Liver (tissue), 9 donors: ENCODE data around the gene UBL3. TPM values are rescaled to one million over a fixed set of nuclear protein-coding genes. Genes with fewer than 3 reads are reported as not detected.

Experiments used
- DNase-seq: peaks from one replicate; pipeline ENCODE4 v3.0.0-alpha.2; 2017; ENCODE audit warnings: low spot score
- H3K27ac ChIP-seq, 2 donors: one replicate each; pipeline ENCODE4 v1.7.0; 2013; ENCODE audit warnings: inconsistent platforms in 2 of 2, low read length in 2 of 2, control low read depth in 1 of 2, low read depth in 1 of 2, mild to moderate bottlenecking in 1 of 2
- H3K27me3 ChIP-seq, 4 donors: one replicate each; pipeline versions ENCODE4 v1.6.1 to v1.7.0; 2013; ENCODE audit warnings: low read length in 3 of 4, inconsistent platforms in 1 of 4, mild to moderate bottlenecking in 1 of 4, moderate library complexity in 1 of 4; ENCODE audit not compliant: control insufficient read depth in 4 of 4, insufficient read depth in 4 of 4
- H3K36me3 ChIP-seq, 4 donors: one replicate each; pipeline versions ENCODE4 v1.6.1 to v1.7.0; 2013; ENCODE audit warnings: low read length in 3 of 4, mild to moderate bottlenecking in 3 of 4, low read depth in 1 of 4, moderate library complexity in 1 of 4; ENCODE audit not compliant: control insufficient read depth in 4 of 4, insufficient read depth in 3 of 4
- H3K4me1 ChIP-seq, 4 donors: one replicate each; pipeline versions ENCODE4 v1.6.1 to v1.7.0; 2013; ENCODE audit warnings: low read length in 3 of 4, mild to moderate bottlenecking in 3 of 4, moderate library complexity in 1 of 4; ENCODE audit not compliant: control insufficient read depth in 4 of 4, insufficient read depth in 4 of 4
- H3K4me3 ChIP-seq, 3 donors: one replicate each; pipeline versions ENCODE4 v1.6.1 to v1.7.0; 2013; ENCODE audit warnings: low read length in 3 of 3, control low read depth in 1 of 3, low read depth in 1 of 3, mild to moderate bottlenecking in 1 of 3
- H3K9ac ChIP-seq, 2 donors: one replicate each; pipeline ENCODE4 v1.7.0; 2013; ENCODE audit warnings: low read length in 2 of 2, mild to moderate bottlenecking in 2 of 2, moderate library complexity in 2 of 2, control low read depth in 1 of 2, low read depth in 1 of 2
- H3K9me3 ChIP-seq, 4 donors: one replicate each; pipeline versions ENCODE4 v1.6.1 to v1.7.0; 2013; ENCODE audit warnings: low read length in 3 of 4; ENCODE audit not compliant: control insufficient read depth in 4 of 4
- ATF3 ChIP-seq: IDR thresholded peaks from 2 replicates; pipeline ENCODE4 v1.6.1; 2016; ENCODE audit warnings: antibody characterized with exemption
- CTCF ChIP-seq: fragments of 150-350 bp; IDR thresholded peaks from 2 replicates; pipeline ENCODE4 v1.5.1; 2017; ENCODE audit warnings: improper control_type of control experiment, low read depth, low read length; ENCODE audit not compliant: missing input control
- EGR1 ChIP-seq, 2 donors: IDR thresholded peaks; 2 replicates each; pipeline ENCODE4 v1.6.1; 2016 to 2018; ENCODE audit warnings: antibody characterized with exemption in 2 of 2, low read depth in 2 of 2
- FOXA1 ChIP-seq: IDR thresholded peaks from 2 replicates; pipeline ENCODE4 v1.6.1; 2016; ENCODE audit warnings: antibody characterized with exemption
- FOXA2 ChIP-seq: IDR thresholded peaks from 2 replicates; pipeline ENCODE4 v1.6.1; 2016; ENCODE audit warnings: antibody characterized with exemption
- GABPA ChIP-seq, 2 donors: IDR thresholded peaks in 1 of 2; conservative IDR thresholded peaks in 1 of 2; 2 replicates each; pipeline ENCODE4 v1.6.1; 2016; ENCODE audit warnings: antibody characterized with exemption in 2 of 2, mild to moderate bottlenecking in 1 of 2, moderate library complexity in 1 of 2
- HNF4A ChIP-seq, 2 donors: conservative IDR thresholded peaks; 2 replicates each; pipeline ENCODE4 v1.6.1; 2016; ENCODE audit warnings: antibody characterized with exemption in 2 of 2, mild to moderate bottlenecking in 2 of 2
- HNF4G ChIP-seq: IDR thresholded peaks from 2 replicates; pipeline ENCODE4 v1.6.1; 2016; ENCODE audit warnings: antibody characterized with exemption
- JUND ChIP-seq, 2 donors: IDR thresholded peaks; 2 replicates each; pipeline ENCODE4 v1.6.1; 2016; ENCODE audit warnings: antibody characterized with exemption in 2 of 2
- MAX ChIP-seq: IDR thresholded peaks from 2 replicates; pipeline ENCODE4 v1.6.1; 2016; ENCODE audit warnings: antibody characterized with exemption
- RAD21 ChIP-seq, 2 donors: IDR thresholded peaks; 2 replicates each; pipeline ENCODE4 v1.6.1; 2016; ENCODE audit warnings: antibody characterized with exemption in 2 of 2, mild to moderate bottlenecking in 2 of 2
- RXRA ChIP-seq, 2 donors: IDR thresholded peaks; 2 replicates each; pipeline ENCODE4 v1.6.1; 2017 to 2018; ENCODE audit warnings: antibody characterized with exemption in 2 of 2, mild to moderate bottlenecking in 1 of 2
- YY1 ChIP-seq: IDR thresholded peaks from 2 replicates; pipeline ENCODE4 v1.6.1; 2016; ENCODE audit warnings: antibody characterized with exemption, mild to moderate bottlenecking
- ZBTB33 ChIP-seq: IDR thresholded peaks from 2 replicates; pipeline ENCODE4 v1.6.1; 2016; ENCODE audit warnings: antibody characterized with exemption
- WGBS: extraction: QIAGEN DNeasy Blood & Tissue Kit; methylation state at CpG from one replicate; pipeline ENCODE4 v1.1.7; 2013; 5-methylcytosine and 5-hydroxymethylcytosine counted together
- polyA plus RNA-seq, 2 donors: library from polyadenylated mRNA; stranded (reverse) in 1 of 2; unstranded in 1 of 2; fragments of 200-250 nt in 1 of 2; fragments of >200 nt in 1 of 2; fragmentation: Nextera tagmentation in 1 of 2; extraction: Ambion mirVana in 1 of 2; gene quantifications; one replicate each; pipeline versions ENCODE4 v1.2.1 to v1.2.3, GENCODE V29; 2013 to 2015
- total RNA-seq, 2 donors: library from RNA; depleted of rRNA; stranded (reverse); fragments of >200 nt; gene quantifications; one replicate each; pipeline ENCODE4 v1.2.3, GENCODE V29; 2014
- TF ChIP-seq, protein P1 (sequence below): IDR thresholded peaks from 2 replicates; pipeline ENCODE4 v1.6.1; 2016; ENCODE audit warnings: antibody characterized with exemption, mild to moderate bottlenecking
- donor health status: healthy.
- donor health status: healthy.
- donor health status: healthy.
- donor health status: healthy.
- donor health status: healthy.

UBL3 gene
- total and polyA plus RNA-seq, 4 donors, result 13.9 to 21.3 (median 15.9) TPM

- Histone ChIP-seq H3K4me3 (no peak overlapping the region), H3K27ac (no peak overlapping the region), H3K9me3 (no peaks in the 10 kb centered on the region), H3K27me3 (no peaks in the 10 kb centered on the region), H3K9ac (no peak overlapping the region), H3K4me1 (peaks cover 3 to 33% (median 28%) of the 10 kb centered on the region in 4 donors), H3K36me3 (no peaks in the 10 kb centered on the region)
- no peak for DNase-seq
- no peak for TF ChIP-seq RAD21 (IDR thresholded peaks at IDR 0.05)
- TF ChIP-seq, protein P1, sequence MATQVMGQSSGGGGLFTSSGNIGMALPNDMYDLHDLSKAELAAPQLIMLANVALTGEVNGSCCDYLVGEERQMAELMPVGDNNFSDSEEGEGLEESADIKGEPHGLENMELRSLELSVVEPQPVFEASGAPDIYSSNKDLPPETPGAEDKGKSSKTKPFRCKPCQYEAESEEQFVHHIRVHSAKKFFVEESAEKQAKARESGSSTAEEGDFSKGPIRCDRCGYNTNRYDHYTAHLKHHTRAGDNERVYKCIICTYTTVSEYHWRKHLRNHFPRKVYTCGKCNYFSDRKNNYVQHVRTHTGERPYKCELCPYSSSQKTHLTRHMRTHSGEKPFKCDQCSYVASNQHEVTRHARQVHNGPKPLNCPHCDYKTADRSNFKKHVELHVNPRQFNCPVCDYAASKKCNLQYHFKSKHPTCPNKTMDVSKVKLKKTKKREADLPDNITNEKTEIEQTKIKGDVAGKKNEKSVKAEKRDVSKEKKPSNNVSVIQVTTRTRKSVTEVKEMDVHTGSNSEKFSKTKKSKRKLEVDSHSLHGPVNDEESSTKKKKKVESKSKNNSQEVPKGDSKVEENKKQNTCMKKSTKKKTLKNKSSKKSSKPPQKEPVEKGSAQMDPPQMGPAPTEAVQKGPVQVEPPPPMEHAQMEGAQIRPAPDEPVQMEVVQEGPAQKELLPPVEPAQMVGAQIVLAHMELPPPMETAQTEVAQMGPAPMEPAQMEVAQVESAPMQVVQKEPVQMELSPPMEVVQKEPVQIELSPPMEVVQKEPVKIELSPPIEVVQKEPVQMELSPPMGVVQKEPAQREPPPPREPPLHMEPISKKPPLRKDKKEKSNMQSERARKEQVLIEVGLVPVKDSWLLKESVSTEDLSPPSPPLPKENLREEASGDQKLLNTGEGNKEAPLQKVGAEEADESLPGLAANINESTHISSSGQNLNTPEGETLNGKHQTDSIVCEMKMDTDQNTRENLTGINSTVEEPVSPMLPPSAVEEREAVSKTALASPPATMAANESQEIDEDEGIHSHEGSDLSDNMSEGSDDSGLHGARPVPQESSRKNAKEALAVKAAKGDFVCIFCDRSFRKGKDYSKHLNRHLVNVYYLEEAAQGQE, result no peak
- TF ChIP-seq RXRA (IDR thresholded peaks at IDR 0.05), result no peak
- TF ChIP-seq CTCF, result no peak
- TF ChIP-seq MAX, result no peak
- TF ChIP-seq GABPA (IDR thresholded peaks at IDR 0.05 in 1 of 2, conservative IDR thresholded peaks at IDR 0.05 in 1 of 2), result no peak
- TF ChIP-seq HNF4G, result no peak
- no peak for TF ChIP-seq YY1
- no peak for TF ChIP-seq ATF3
- TF ChIP-seq ZBTB33, result no peak
- TF ChIP-seq FOXA1, result no peak
- TF ChIP-seq FOXA2, result no peak
- no peak for TF ChIP-seq HNF4A (conservative IDR thresholded peaks at IDR 0.05)
- no peak for TF ChIP-seq JUND (IDR thresholded peaks at IDR 0.05)
- TF ChIP-seq EGR1 (IDR thresholded peaks at IDR 0.05; ENCODE audit: low read depth in 2 of 2), result no peak
These were observed 35.1 kb downstream of the UBL3 start for GRCh38 chr13:29815336-29815735.

DNA sequence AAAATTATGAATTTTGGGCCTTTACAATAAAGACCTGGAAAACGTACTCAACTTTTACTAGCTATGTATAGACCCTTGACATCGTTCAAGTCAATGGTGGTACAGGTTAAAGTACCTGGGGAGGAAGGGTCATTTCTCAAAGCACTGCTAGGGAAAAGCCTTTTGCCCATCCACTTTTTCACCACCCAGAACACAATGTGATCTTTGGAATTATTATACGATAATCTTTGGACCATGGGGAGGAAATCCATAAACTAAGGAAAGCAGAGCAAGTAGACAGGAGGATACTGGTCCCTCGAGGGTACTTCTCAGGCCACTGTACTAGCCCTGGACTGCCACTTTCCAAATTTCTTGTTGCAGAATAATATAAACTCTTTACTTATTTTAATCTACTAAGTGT, 39.5 kb downstream of the UBL3 start:
- H3K9ac ChIP-seq, result no peak overlapping the region
- H3K36me3 ChIP-seq, result no peaks in the 10 kb centered on the region
- WGBS, result 30% methylated on average over 4 of the region's 4 CpGs
- peaks cover 15 to 41% (median 37%) of the 10 kb centered on the region in 4 donors for H3K4me1 ChIP-seq
- peak overlapping the region in 1 of 3 donors; percentile 30 for H3K4me3 ChIP-seq
- H3K9me3 ChIP-seq, result no peaks in the 10 kb centered on the region
- DNase-seq, result no peak
- H3K27me3 ChIP-seq, result no peaks in the 10 kb centered on the region
- H3K27ac ChIP-seq, result peak overlapping the region; percentile 45 to 62
- TF ChIP-seq FOXA1 (no peak), CTCF (no peak), MAX (no peak), HNF4G (no peak), YY1 (no peak)
- TF ChIP-seq, protein P1, result no peak
